HG03280 (cell line): ENCODE results near the gene CNKSR1.
"Not testable (repeated sequence)": the region's sequence is repeated elsewhere in the genome, so short reads cannot be mapped to it uniquely, and the experiment has no call there.

ENCODE experiments used
- ATAC-seq: cut with Tn5 transposase; IDR thresholded peaks from one replicate; pipeline ENCODE4 v1.9.1; 2021; ENCODE audit warnings: mild to moderate bottlenecking, moderate library complexity; ENCODE audit not compliant: unreplicated experiment

Gene CNKSR1

GRCh38 chr1:26224606-26225005 is 47.3 kb downstream of the CNKSR1 start:
- ATAC-seq = no peak

- ATAC-seq = no peak
Observed at GRCh38 chr1:26225033-26225831, 47.9 kb downstream of the CNKSR1 start.

GRCh38 chr1:26230682-26231081 is 53.4 kb downstream of the CNKSR1 start:
- ATAC-seq = not testable (repeated sequence)

GRCh38 chr1:26233903-26234643 is 56.8 kb downstream of the CNKSR1 start, which contains the start of gene CEP85:
Gene CEP85 (plus strand): TSS chr1:26234200. CDS start chr1:26239784, 5,584 bp downstream.
- ATAC-seq = peak; percentile 89

- ATAC-seq = no peak
Observed at GRCh38 chr1:26234644-26235370, 57.5 kb downstream of the CNKSR1 start.

GRCh38 chr1:26237230-26237966 is 60.1 kb downstream of the CNKSR1 start:
- ATAC-seq = no peak
